Activated CD4-positive, alpha-beta T cell treated with anti-CD3 and anti-CD28 coated beads, Interleukin-2, amount 50 U/mL, for 16 hours (primary cell): Measurements from ENCODE around the gene MICU1.
"Not testable (repeated sequence)": the region's sequence is repeated elsewhere in the genome, so short reads cannot be mapped to it uniquely, and the experiment has no call there.

ENCODE experiments used
- DNase-seq: peaks from one replicate; pipeline ENCODE4 v3.0.0-alpha.2; 2020

Gene MICU1, protein sequence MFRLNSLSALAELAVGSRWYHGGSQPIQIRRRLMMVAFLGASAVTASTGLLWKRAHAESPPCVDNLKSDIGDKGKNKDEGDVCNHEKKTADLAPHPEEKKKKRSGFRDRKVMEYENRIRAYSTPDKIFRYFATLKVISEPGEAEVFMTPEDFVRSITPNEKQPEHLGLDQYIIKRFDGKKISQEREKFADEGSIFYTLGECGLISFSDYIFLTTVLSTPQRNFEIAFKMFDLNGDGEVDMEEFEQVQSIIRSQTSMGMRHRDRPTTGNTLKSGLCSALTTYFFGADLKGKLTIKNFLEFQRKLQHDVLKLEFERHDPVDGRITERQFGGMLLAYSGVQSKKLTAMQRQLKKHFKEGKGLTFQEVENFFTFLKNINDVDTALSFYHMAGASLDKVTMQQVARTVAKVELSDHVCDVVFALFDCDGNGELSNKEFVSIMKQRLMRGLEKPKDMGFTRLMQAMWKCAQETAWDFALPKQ

DNA sequence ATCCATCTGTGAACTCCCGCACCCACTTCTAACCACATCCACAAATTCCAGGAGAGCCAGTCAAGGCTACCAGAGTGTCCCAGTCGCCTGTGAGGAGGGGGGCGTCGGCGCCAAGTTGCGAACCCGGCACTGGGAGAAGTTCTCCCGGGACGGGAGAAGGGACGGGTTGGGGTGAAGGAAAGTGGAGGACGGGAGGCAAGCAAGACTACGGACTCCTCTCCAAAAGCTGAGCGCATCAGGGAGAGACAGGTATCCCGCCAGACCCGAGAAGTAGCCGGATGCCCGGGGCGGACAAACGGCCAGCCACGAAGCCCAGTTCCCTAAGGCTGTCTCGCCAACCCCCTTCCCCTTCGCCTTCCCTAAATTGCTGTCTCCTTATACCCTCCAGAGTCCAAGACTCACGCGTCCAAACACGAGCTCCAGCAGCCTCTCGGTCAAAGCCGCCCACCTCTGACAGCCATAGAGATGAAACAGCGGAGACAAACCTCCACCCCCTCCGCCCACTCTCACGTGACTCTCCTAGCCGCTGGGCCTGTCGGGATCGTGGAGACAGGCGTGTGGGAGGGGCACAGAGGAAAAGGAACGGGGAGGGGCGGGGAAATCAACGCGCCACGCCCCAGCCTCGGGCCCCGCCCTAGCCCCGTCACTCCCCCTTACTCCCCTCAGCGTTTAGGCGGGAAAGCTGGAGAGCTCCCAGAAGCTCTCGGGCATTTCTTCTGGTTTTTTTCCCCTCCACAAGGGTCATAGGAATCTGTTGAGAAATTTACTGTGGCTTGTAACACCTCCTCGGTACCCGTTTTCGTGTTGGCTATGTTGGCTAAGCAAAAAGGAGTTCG is at the start of gene MICU1:
TSS of gene MICU1 (minus strand) at position 472 of the 836 bp plus-strand sequence. CDS start 59,286 bp downstream, outside the sequence.
- DNase-seq: peak; percentile 97

DNA sequence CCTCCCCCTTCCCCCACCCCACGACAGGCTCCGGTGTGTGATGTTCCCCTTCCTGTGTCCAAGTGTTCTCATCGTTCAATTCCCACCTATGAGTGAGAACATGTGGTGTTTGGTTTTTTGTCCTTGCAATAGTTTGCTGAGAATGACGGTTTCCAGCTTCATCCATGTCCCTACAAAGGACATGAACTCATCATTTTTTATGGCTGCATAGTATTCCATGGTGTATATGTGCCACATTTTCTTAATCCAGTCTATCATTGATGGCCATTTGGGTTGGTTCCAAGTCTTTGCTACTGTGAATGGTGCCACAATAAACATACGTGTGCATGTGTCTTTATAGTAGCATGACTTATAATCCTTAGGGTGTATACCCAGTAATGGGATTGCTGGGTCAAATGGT is 48.3 kb upstream of the MICU1 start:
- DNase-seq: not testable (repeated sequence)

DNA sequence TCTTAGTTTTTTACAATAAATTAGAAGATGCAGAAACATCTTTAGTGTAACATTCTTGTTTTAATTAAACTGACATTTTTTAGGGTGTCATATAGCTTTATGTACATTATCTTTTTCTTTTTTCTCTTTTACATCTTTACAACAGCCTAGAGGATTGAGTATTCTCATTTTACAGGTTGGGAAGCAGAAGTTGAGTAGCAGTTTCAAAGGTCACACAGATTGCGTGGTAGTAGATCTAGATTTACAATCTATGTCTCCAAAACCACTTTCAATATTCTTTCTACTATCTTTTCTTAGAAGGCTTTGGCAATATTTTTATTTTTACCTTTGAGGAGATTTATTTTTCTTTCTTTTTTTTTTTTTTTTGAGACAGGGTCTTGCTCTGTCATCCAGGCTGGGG is 47.4 kb upstream of the MICU1 start:
- DNase-seq: no peak

DNA sequence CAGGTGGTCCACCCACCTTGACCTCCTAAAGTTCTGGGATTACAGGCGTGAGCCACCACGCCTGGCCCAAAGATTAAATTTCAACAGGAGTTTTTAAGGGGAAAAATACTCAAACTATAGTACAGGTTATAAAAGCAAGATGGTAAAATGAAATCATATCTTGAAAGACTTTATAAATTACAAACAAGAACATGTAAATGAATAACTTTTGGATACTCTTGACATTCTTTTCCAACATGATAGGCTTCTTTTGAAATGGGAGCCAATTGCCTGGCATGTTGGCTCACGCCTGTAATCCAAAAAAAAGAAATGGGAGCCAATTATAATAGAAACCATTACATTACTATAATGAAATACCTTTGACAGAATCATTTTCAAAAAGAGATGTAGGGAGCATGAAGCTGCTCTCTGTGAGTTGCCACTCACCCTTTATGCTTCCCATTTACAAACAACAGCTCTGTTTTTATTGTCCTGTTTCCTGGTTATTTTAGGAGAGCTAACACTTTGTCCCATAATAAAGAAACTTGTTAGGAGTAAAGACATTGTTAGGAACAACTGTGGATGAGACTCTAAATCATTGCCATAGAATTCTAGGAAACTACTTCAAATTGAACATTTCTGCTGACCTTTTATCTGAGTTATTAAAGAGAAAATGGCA is 41.5 kb upstream of the MICU1 start:
- DNase-seq: no peak

DNA sequence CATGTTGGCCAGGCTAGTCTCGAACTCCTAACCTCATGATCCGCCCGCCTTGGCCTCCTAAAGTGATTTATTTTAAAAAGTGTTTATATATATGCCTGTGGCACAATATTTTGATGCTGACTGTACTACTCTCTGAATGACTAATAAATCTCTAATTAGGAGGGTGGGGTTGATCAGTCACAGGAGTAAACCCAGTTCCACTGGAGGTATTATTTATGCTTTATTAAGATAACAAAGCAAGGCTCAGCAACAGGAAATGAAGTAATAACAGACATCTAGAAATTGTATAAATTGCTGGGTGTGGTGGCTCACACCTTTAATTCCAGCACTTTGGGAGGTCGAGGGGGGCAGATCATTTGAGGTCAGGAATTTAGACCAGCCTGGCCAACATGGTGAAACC is 40.0 kb upstream of the MICU1 start:
- DNase-seq: no peak

DNA sequence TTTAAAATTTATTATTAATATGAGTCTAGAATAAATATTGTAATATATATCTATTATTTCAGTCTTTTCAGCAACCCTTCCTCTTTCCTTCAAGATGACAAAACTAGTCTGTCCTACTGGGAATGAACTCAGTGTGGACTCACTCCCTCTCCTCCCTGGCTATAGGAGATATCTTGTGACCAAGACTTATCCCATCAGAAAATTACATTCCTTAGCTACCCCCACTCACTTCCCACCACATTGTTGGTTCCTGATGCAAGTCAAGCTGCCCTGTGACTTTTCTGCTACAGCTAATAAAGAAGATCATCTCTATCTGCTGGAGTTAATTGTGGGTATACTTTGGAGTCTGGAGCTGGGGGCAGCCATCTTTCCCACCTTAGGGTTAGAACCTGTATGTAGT is 38.1 kb upstream of the MICU1 start:
- DNase-seq: no peak

DNA sequence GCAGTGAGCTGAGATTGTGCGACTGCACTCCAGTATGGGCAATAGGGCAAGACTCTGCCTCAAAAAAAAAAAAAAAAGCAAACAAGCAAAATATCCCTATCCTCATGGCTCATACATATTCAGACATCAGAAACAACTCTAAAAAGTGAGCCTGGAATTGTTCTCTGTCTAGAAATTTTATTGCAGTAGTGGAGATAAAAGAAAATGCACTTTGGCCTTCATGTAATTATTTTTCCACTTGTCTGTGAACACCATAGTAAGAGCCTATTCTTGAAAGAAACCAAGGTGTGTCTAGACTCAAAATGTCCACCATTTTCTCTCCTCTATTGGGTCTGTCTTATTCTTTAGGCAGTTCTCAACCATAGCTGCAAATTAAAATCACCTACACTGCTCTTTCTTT is 35.6 kb upstream of the MICU1 start:
- no peak for DNase-seq

DNA sequence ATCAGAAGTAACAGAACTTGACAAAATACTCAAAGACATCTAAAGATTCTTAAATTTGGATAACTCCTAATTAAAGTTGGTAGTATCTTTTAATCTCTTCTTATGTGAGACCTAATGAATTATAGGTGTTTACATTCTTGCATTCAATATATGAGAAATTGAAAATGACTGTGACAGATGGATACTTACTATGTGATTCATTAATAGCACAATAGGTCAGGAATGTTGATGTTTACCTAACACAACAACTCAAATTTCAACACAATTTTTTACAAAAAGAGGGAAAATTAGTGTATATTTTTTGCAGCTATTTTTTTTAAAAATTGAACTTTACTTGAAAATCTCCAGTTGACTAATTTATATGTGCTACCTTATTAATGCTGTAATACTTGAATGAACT is 34.3 kb upstream of the MICU1 start:
- no peak for DNase-seq

DNA sequence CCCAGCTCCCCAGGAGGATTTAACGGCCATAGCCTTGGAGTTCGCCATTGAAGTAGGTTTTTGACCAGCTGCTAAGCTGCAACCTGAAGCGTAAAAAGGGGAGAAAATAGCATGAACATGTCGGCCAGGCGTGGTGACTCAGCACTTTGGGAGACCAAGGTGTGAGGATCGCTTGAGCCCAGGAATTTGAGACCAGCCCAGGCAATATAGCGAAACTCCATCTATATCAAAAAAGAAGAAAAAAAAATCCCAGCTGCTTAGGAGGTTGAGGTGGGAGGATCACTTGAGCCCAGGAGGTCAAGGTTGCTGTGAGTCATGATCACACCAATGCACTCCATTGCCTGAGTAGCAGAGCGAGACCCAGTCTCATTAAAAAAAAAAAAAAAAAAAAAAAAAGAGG is 33.8 kb upstream of the MICU1 start:
- DNase-seq: no peak

DNA sequence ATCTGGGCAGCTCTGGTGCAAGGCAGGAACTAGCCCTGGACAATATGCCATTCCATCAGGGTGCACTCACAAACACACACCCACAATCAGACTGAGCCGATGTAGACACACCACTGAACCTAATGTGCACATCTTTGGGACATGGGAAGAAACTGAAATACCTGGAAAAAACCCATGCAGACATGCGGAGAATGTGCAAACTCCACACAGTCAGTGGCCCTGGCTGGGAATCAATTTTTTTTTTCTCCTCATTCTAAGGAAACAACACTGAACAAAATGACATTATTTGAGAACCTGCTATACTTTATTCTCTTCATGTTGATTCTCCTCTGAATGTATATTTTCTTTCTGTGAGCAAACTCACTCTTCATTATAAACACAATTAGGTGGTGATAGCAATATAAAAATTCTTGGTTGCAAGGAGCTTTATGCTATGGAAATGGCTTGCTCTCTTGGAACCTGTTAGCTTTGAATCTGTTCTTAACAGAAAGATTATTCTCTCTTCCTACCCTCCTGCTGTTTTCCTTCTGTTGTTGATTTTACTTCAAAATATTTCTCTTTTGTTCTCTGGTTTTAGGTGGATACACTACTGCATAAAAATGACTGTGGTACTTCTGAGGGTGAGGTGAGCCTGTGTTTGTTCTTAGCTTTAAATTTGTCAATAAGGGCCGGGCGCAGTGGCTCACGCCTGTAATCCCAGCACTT is 33.0 kb upstream of the MICU1 start:
- DNase-seq: no peak

DNA sequence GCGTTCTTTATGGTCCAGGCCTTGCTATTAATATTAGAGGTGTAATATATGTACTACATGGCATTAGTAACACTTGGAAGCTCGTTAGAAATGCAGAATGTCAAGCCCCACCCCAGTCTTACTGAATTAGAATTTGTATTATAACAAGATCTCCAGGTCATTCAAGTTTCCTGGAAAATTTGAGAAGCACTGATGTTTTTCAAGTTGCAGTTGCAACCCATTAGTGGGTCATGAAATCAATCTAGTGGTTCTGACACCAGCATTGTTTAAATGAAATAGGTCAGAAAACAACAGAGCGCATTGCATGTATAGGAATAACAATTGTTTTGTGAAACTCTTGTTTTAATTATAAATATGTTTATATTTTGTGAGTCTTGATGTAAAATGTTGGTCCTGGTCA is 28.8 kb upstream of the MICU1 start:
- no peak for DNase-seq

DNA sequence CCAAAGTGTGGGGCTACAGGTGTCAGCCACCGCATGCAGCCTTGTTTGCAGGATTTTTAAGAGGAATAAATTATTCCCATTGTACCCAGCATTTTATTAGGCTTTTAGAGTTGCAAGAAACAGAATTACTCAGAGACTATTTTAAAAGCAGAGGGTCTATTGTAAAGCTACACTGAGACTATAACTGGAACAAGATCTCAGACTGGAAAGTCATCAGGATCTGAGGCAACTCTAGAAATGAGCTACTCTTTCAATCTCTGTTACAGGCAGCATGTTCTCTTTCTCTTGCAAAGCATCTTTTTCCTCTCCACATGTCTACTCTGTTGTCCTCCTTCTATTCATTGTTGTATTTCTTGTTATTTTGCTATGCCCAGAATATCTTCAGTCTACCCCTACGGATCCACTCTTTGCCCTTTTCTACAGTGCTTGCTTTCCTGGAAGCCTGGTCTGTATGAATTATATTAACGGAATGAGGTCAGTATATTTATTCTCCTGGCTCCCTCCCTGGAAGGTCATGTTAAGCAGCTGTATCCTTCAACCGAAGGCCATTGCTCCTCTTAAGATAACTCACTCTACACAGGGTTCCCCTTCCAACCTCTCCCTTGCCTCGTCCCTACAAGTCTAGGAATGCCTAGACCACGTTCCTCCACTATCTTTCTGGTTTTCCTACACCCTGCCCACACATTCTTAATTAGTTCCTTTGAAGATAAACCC is 27.7 kb upstream of the MICU1 start:
- DNase-seq: no peak

DNA sequence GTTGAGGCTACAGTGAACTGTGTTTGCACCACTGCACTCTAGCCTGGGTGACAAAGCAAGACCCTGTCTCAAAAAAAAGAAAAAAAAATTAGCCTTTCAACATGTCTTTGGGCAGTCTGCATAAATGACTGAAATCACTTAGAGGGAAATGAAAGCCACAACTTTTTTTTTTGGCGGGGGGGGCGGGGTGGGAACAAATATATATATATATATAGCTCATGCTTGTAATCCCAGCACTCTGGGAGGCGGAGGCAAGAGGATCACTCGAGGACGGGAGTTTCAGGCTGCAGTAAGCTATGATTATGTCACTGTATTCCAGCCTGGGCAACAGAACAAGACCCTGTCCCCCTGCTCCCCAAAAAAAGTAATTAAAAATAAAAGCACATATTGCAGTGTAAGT is 23.4 kb upstream of the MICU1 start:
- DNase-seq: no peak

DNA sequence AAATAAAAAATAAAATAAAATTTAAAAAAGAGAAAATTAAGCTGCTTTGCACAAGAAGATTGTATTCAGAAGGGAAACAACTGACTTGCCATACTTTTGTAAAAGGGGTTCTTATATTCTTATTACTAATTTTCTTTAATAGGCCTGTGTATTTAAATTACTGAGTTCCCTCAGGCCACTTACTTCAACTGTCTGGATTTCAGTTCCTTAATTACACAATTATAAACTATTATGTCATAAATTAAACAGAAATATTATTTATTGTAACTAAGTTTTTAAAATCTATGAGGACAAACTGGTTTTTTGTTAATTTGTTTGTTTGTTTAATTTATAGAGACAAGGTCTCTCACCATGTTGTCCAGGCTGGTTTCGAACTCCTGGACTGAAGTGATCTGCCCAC is 22.4 kb upstream of the MICU1 start:
- DNase-seq: no peak

DNA sequence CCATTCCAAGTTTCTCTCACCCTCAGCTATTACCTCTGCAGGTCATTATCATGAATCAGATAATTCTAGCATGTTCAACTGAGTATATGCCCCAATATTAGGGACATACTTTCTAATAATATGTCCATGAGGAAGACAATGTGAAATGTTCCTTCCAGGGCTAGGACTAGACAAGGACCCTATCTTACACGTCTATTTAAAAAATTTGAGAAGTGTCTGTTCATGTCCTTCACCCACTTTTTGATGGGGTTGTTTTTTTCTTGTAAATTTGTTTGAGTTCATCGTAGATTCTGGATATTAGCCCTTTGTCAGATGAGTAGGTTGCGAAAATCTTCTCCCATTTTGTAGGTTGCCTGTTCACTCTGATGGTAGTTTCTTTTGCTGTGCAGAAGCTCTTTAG is 21.1 kb upstream of the MICU1 start:
- DNase-seq: not testable (repeated sequence)

DNA sequence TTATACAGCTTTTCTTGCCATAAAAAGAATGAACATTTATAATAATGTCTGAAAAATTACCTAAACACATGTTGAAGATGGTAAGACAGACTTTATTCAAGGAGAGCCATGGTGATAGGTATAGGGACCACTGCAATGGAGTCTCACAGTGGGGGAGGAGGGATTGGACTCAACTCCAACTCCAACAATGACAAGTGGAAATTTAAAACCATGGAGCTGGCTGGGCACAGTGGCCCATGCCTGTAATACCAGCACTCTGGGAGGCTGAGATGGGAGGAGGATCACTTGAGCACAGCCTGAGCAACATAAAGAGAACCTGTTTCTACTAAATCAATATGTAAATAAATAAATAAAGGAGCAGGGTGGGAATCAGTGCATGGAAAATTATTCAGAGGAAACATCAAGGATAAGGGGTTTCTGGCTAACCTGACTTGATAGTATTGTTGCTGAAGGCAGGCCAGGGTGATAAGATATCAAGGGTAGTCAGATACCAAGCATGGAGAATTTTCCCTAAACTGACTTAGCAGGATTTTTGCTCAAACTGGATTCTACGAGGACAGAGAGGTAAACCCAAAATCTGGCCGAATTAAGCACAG is 19.5 kb upstream of the MICU1 start:
- no peak for DNase-seq

DNA sequence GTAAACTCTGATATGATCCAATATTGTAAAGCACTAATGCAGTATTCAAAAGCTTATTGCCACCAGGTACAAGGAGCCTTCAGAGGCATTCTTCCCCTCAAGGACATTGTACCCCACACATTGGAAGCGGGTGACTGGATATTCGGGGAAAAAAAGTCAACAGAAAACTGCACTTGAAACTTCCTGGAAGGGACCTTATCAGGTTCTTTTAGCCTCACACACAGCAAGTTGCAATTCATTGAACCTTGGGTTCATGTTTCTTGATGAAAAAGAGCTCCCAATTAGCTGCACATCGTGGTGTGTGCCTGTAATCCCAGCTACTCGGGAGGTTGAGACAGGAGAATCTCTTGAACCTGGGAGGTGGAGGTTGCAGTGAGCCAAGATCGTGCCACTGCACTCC is 16.4 kb upstream of the MICU1 start:
- no peak for DNase-seq

DNA sequence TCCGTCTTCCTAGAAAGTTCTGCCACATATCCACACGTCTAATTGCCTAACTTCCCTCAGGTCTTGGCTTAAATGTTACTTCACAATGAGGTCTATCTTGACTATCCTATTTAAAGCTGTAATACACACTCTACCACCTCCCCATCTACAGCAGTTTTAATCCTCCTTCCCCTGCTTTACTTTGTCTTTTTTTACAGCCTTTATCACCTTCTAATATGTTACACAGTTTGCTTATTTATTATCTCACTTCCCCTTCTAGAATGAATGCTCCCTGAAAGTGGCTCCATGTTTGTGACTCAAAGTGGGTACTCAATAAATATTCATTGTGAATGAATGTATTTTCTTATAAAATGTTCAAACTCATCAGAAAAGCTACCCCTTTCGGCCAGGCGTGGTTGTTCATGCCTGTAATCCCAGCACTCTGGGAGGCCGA is 13.6 kb upstream of the MICU1 start:
- no peak for DNase-seq

DNA sequence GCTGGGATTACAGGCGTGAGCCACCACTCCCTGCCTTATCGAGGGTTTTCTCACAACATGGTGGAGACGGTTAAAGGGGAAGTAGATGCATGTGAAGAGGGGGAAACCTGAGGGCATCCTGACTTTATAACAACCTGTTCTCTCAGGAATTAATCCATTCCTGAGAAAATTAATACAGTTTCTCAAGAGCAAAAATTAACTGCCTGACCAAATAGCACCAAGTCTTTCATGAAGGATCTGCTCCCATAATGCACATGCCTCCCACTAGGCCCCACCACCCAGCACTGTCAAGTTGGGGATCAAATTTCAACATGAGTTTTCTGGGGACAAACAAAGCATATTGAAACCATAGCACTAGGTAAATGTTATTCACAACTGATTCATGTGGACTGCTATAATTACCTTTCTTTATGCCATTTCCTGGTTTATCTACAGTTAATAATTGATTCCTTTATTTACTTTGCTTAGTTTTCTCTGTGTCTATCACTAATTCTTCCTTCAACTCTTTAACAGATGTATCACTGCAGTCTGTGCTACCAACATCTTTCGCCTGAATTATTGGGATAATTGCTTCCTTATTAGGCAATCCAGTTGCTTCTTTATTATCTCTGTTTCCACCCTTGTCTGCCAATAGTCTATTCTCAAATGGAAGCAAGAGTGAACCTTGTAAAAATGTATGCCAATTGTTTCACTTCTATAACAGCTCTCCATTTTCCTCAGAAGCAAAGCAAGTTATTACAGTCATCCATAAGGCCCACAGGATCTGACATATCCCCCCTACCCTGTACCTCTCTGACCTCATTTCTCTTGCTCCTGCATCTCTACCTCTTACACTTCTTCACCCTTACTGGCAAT is 12.9 kb upstream of the MICU1 start:
- DNase-seq: no peak

DNA sequence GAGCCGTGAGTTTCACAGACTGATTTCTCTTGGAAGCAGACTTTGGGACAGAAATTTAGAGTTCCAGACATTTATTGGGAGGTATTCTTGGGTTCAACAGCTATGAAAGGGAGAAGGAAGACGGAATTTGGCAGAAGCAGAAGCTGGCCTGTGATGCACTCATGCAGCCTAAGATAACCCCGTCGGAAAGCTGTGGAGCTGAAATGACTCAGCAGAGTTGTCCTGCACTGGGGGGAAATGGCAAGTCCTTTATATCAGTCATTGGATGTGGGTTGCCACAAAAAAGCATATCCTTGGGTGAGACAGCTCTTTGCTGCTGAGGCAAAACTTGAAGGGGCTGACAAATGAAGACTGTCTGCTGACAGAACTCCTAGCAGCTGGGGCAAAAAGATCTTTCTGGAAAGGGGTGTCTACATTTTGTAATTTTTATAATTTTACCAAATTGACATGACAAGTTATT is 11.5 kb upstream of the MICU1 start:
- peak; percentile 83 for DNase-seq

DNA sequence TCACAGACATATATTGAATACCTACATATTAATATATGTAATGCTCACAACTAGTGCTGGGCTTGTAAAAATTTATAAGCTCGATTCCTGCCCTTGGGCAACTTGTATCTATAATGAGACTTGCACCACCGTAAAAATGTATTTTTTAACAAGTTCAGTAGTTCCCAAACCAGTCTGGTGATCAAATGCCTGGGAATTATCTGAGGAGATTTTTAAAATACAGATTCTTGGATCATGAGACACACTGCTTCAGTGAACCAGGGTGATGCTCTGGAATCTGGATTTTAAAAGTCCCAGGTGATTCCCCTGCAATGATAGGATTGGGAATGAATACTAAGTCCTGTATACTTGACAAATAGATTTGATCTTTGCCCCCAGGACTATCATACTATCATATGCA is 4.3 kb upstream of the MICU1 start:
- no peak for DNase-seq
